ENCODE results near the gene RUFY1. TPM values are rescaled to one million over a fixed set of nuclear protein-coding genes. Genes with fewer than 3 reads are reported as not detected.
"Not testable (repeated sequence)": the region's sequence is repeated elsewhere in the genome, so short reads cannot be mapped to it uniquely, and the experiment has no call there.

RUFY1 gene
- polyA plus RNA-seq, 10 donors = 29.3 to 39.0 (median 34.6) TPM

GRCh38 chr5:179534431-179534830 is 15.9 kb upstream of the RUFY1 start:
- DNase-seq = no peak

GRCh38 chr5:179536676-179537075 is 13.7 kb upstream of the RUFY1 start:
- DNase-seq = no peak

GRCh38 chr5:179542170-179542569 is 8.2 kb upstream of the RUFY1 start:
- no peak for DNase-seq

GRCh38 chr5:179543275-179543674 is 7.1 kb upstream of the RUFY1 start:
- DNase-seq = not testable (repeated sequence)

- no peak for DNase-seq
These were observed 2.7 kb downstream of the RUFY1 start for GRCh38 chr5:179553006-179553405.

- no peak for DNase-seq
These were observed 3.5 kb downstream of the RUFY1 start for GRCh38 chr5:179553875-179554274.

GRCh38 chr5:179554981-179555380 is 4.6 kb downstream of the RUFY1 start:
- no peak for DNase-seq

- not testable (repeated sequence) for DNase-seq
These were observed 8.0 kb downstream of the RUFY1 start for GRCh38 chr5:179558261-179558799.

- DNase-seq = peak in 2 of 3 donors; percentile 40 to 57
These were observed 8.6 kb downstream of the RUFY1 start for GRCh38 chr5:179558932-179559283.

- peak; percentile 98 to 99 (median 99) for DNase-seq
These were observed 9.2 kb downstream of the RUFY1 start for GRCh38 chr5:179559284-179560252.

- DNase-seq = no peak
These were observed 14.2 kb downstream of the RUFY1 start for GRCh38 chr5:179564526-179564925.

GRCh38 chr5:179568721-179569120 is 18.4 kb downstream of the RUFY1 start:
- peak in 1 of 3 donors; percentile 11 for DNase-seq

- DNase-seq = no peak
These were observed 22.0 kb downstream of the RUFY1 start for GRCh38 chr5:179572386-179572785.

- DNase-seq = no peak
These were observed 27.1 kb downstream of the RUFY1 start for GRCh38 chr5:179577286-179577960.

- DNase-seq = no peak
These were observed 35.6 kb downstream of the RUFY1 start for GRCh38 chr5:179585941-179586401.

- DNase-seq = no peak
These were observed 37.8 kb downstream of the RUFY1 start for GRCh38 chr5:179588166-179588565.

GRCh38 chr5:179595916-179596315 is 45.6 kb downstream of the RUFY1 start:
- no peak for DNase-seq

- no peak for DNase-seq
These were observed 46.1 kb downstream of the RUFY1 start for GRCh38 chr5:179596421-179596820.

GRCh38 chr5:179599100-179599499 is 48.7 kb downstream of the RUFY1 start:
- no peak for DNase-seq

GRCh38 chr5:179599566-179599965 is 49.2 kb downstream of the RUFY1 start:
- no peak for DNase-seq

- no peak for DNase-seq
These were observed 49.6 kb downstream of the RUFY1 start for GRCh38 chr5:179599973-179600372.

- DNase-seq = no peak
These were observed 51.7 kb downstream of the RUFY1 start for GRCh38 chr5:179601871-179602625.

All from muscle of back (tissue), 11 donors.